Measurements from ENCODE around the gene THBS2.

THBS2 gene

GRCh38 chr6:169250660-169251059 is 3.0 kb downstream of the THBS2 start:
- ATAC-seq: peak; percentile 61

GRCh38 chr6:169249057-169249456 is 4.6 kb downstream of the THBS2 start:
- TF ChIP-seq ESRRG (CRISPR knock-in tag; IDR thresholded peaks at IDR 0.05) (no peak), TSHZ2 (CRISPR knock-in tag; IDR thresholded peaks at IDR 0.05) (no peak), GLIS3 (CRISPR knock-in tag; IDR thresholded peaks at IDR 0.05) (no peak), CSDC2 (CRISPR knock-in tag; IDR thresholded peaks at IDR 0.05) (no peak), PATZ1 (CRISPR knock-in tag; IDR thresholded peaks at IDR 0.05; ENCODE audit: borderline replicate concordance) (no peak), ZNF565 (CRISPR knock-in tag; conservative IDR thresholded peaks at IDR 0.05; ENCODE audit: low read depth) (no peak), ISL1 (CRISPR knock-in tag; IDR thresholded peaks at IDR 0.05) (no peak), ZFP30 (CRISPR knock-in tag; IDR thresholded peaks at IDR 0.05) (no peak), BACH2 (CRISPR knock-in tag; IDR thresholded peaks at IDR 0.05; ENCODE audit: borderline replicate concordance) (no peak), CREB5 (CRISPR knock-in tag; IDR thresholded peaks at IDR 0.05; ENCODE audit: low read depth) (no peak), ARNTL (CRISPR knock-in tag; IDR thresholded peaks at IDR 0.05; ENCODE audit: borderline replicate concordance, low read depth) (no peak), TCF4 (CRISPR knock-in tag; IDR thresholded peaks at IDR 0.05; ENCODE audit: borderline replicate concordance) (no peak), PPARA (CRISPR knock-in tag; IDR thresholded peaks at IDR 0.05; ENCODE audit: borderline replicate concordance) (no peak)
- ATAC-seq: no peak

More at GRCh38 chr6:169250660-169251059, 3.0 kb downstream of the THBS2 start:
- TF ChIP-seq TOX (CRISPR knock-in tag; IDR thresholded peaks at IDR 0.05; ENCODE audit: borderline replicate concordance): no peak
- TF ChIP-seq CSRNP3 (CRISPR knock-in tag; IDR thresholded peaks at IDR 0.05): no peak
- no peak for TF ChIP-seq ZFP30 (CRISPR knock-in tag; IDR thresholded peaks at IDR 0.05)
- TF ChIP-seq RARB (CRISPR knock-in tag; IDR thresholded peaks at IDR 0.05): no peak
- no peak for TF ChIP-seq GLIS3 (CRISPR knock-in tag; IDR thresholded peaks at IDR 0.05)
- TF ChIP-seq OSR1 (CRISPR knock-in tag; IDR thresholded peaks at IDR 0.05): no peak
- no peak for TF ChIP-seq PPARA (CRISPR knock-in tag; IDR thresholded peaks at IDR 0.05; ENCODE audit: borderline replicate concordance)
- no peak for TF ChIP-seq TCF4 (CRISPR knock-in tag; IDR thresholded peaks at IDR 0.05; ENCODE audit: borderline replicate concordance)
- TF ChIP-seq ISL1 (CRISPR knock-in tag; IDR thresholded peaks at IDR 0.05): no peak
- no peak for TF ChIP-seq ESRRG (CRISPR knock-in tag; IDR thresholded peaks at IDR 0.05)
- TF ChIP-seq ZNF70 (CRISPR knock-in tag; IDR thresholded peaks at IDR 0.05): no peak
- TF ChIP-seq ZFP3 (CRISPR knock-in tag; IDR thresholded peaks at IDR 0.05): no peak
- no peak for TF ChIP-seq ZC3H10 (CRISPR knock-in tag; IDR thresholded peaks at IDR 0.05)
- no peak for TF ChIP-seq ZNF8 (CRISPR knock-in tag; IDR thresholded peaks at IDR 0.05)
- no peak for TF ChIP-seq CSDC2 (CRISPR knock-in tag; IDR thresholded peaks at IDR 0.05)
- TF ChIP-seq ZNF565 (CRISPR knock-in tag; conservative IDR thresholded peaks at IDR 0.05; ENCODE audit: low read depth): no peak
- TF ChIP-seq BACH2 (CRISPR knock-in tag; IDR thresholded peaks at IDR 0.05; ENCODE audit: borderline replicate concordance): no peak
- no peak for TF ChIP-seq PATZ1 (CRISPR knock-in tag; IDR thresholded peaks at IDR 0.05; ENCODE audit: borderline replicate concordance)
- TF ChIP-seq ARNTL (CRISPR knock-in tag; IDR thresholded peaks at IDR 0.05; ENCODE audit: borderline replicate concordance, low read depth): no peak
